ENCODE data around the gene NOS3. TPM values are rescaled to one million over a fixed set of nuclear protein-coding genes. Genes with fewer than 3 reads are reported as not detected.
A peak's percentile ranks its signal among the peaks of the same experiment; 100 is the strongest.

NOS3 gene
- total RNA-seq, 2 donors from 2014 or later, result 8.0 to 12.1 TPM

GRCh38 chr7:150977382-150978125 lies 13.3 kb upstream of the NOS3 start:
- Mint-ChIP-seq H3K27me3 (peaks cover 19% of the 10 kb centered on the region), H3K27ac (peak overlapping the region; percentile 33), H3K36me3 (ENCODE audit: low read depth) (no peaks in the 10 kb centered on the region), H3K4me1 (peaks cover 15% of the 10 kb centered on the region), H3K4me3 (peak overlapping the region; percentile 85), H3K9me3 (no peaks in the 10 kb centered on the region)
- no peak for ATAC-seq (replicated peaks)

GRCh38 chr7:150978126-150978789 lies 12.6 kb upstream of the NOS3 start, which contains the start of gene KCNH2:
KCNH2 (minus strand) TSS chr7:150978321; CDS start chr7:150977913, 408 bp downstream.
- H3K27me3 Mint-ChIP-seq, result peaks cover 19% of the 10 kb centered on the region
- peak within 1 kb of the TSS; percentile 33 for H3K27ac Mint-ChIP-seq
- no peaks in the 10 kb centered on the region for H3K9me3 Mint-ChIP-seq
- ATAC-seq (replicated peaks), result no peak
- peaks cover 15% of the 10 kb centered on the region for H3K4me1 Mint-ChIP-seq
- no peaks in the 10 kb centered on the region for H3K36me3 Mint-ChIP-seq (ENCODE audit: low read depth)
- peak within 1 kb of the TSS; percentile 85 for H3K4me3 Mint-ChIP-seq

- no peak for ATAC-seq (replicated peaks)
- Mint-ChIP-seq H3K27me3 (peaks cover 19% of the 10 kb centered on the region), H3K9me3 (no peaks in the 10 kb centered on the region), H3K27ac (no peak overlapping the region), H3K36me3 (ENCODE audit: low read depth) (no peaks in the 10 kb centered on the region), H3K4me3 (no peak overlapping the region), H3K4me1 (peaks cover 15% of the 10 kb centered on the region)
Measured at GRCh38 chr7:150979713-150980390, 11.0 kb upstream of the NOS3 start.

- Mint-ChIP-seq H3K4me1 (peaks cover 11% of the 10 kb centered on the region), H3K4me3 (no peak overlapping the region), H3K27me3 (peaks cover 19% of the 10 kb centered on the region), H3K27ac (no peak overlapping the region), H3K9me3 (no peaks in the 10 kb centered on the region), H3K36me3 (ENCODE audit: low read depth) (no peaks in the 10 kb centered on the region)
- ATAC-seq (replicated peaks), result no peak
Measured at GRCh38 chr7:150980663-150981062, 10.2 kb upstream of the NOS3 start.

- ATAC-seq (replicated peaks), result no peak
- Mint-ChIP-seq H3K9me3 (no peaks in the 10 kb centered on the region), H3K4me1 (peaks cover 11% of the 10 kb centered on the region), H3K4me3 (no peak overlapping the region), H3K36me3 (ENCODE audit: low read depth) (no peaks in the 10 kb centered on the region), H3K27ac (no peak overlapping the region), H3K27me3 (peaks cover 18% of the 10 kb centered on the region)
Measured at GRCh38 chr7:150981644-150982043, 9.2 kb upstream of the NOS3 start.

- no peak overlapping the region for H3K27ac Mint-ChIP-seq
- H3K4me3 Mint-ChIP-seq, result no peak overlapping the region
- peaks cover 11% of the 10 kb centered on the region for H3K27me3 Mint-ChIP-seq
- no peak for ATAC-seq (replicated peaks)
- H3K4me1 Mint-ChIP-seq, result peaks cover 6% of the 10 kb centered on the region
- no peaks in the 10 kb centered on the region for H3K36me3 Mint-ChIP-seq (ENCODE audit: low read depth)
- no peaks in the 10 kb centered on the region for H3K9me3 Mint-ChIP-seq
Measured at GRCh38 chr7:150982351-150982750, 8.5 kb upstream of the NOS3 start.

- H3K27ac Mint-ChIP-seq, result no peak overlapping the region
- H3K36me3 Mint-ChIP-seq (ENCODE audit: low read depth), result no peaks in the 10 kb centered on the region
- peaks cover 4% of the 10 kb centered on the region for H3K27me3 Mint-ChIP-seq
- H3K9me3 Mint-ChIP-seq, result no peaks in the 10 kb centered on the region
- peaks cover 8% of the 10 kb centered on the region for H3K4me1 Mint-ChIP-seq
- ATAC-seq (replicated peaks), result no peak
- H3K4me3 Mint-ChIP-seq, result no peak overlapping the region
Measured at GRCh38 chr7:150983893-150984368, 6.9 kb upstream of the NOS3 start.

GRCh38 chr7:150986099-150986512 lies 4.7 kb upstream of the NOS3 start:
- Mint-ChIP-seq H3K36me3 (ENCODE audit: low read depth) (no peaks in the 10 kb centered on the region), H3K27me3 (peaks cover 3% of the 10 kb centered on the region), H3K27ac (no peak overlapping the region), H3K9me3 (peaks cover 12% of the 10 kb centered on the region), H3K4me3 (no peak overlapping the region), H3K4me1 (peaks cover 14% of the 10 kb centered on the region)
- peak; percentile 70 for ATAC-seq (replicated peaks)

GRCh38 chr7:150986556-150986955 lies 4.3 kb upstream of the NOS3 start:
- no peak overlapping the region for H3K27ac Mint-ChIP-seq
- H3K4me1 Mint-ChIP-seq, result peaks cover 17% of the 10 kb centered on the region
- H3K4me3 Mint-ChIP-seq, result no peak overlapping the region
- no peak for ATAC-seq (replicated peaks)
- peaks cover 15% of the 10 kb centered on the region for H3K9me3 Mint-ChIP-seq
- peaks cover 3% of the 10 kb centered on the region for H3K27me3 Mint-ChIP-seq
- no peaks in the 10 kb centered on the region for H3K36me3 Mint-ChIP-seq (ENCODE audit: low read depth)

GRCh38 chr7:150988230-150989226 lies 2.3 kb upstream of the NOS3 start:
- H3K27me3 Mint-ChIP-seq, result no peaks in the 10 kb centered on the region
- no peaks in the 10 kb centered on the region for H3K36me3 Mint-ChIP-seq (ENCODE audit: low read depth)

GRCh38 chr7:150989456-150989855 lies 1.4 kb upstream of the NOS3 start:
- peaks cover 15% of the 10 kb centered on the region for H3K9me3 Mint-ChIP-seq
- no peak overlapping the region for H3K4me3 Mint-ChIP-seq
- no peaks in the 10 kb centered on the region for H3K36me3 Mint-ChIP-seq (ENCODE audit: low read depth)
- peaks cover 17% of the 10 kb centered on the region for H3K4me1 Mint-ChIP-seq
- no peak for ATAC-seq (replicated peaks)
- H3K27me3 Mint-ChIP-seq, result no peaks in the 10 kb centered on the region
- no peak overlapping the region for H3K27ac Mint-ChIP-seq

More at GRCh38 chr7:150988230-150989226, 2.3 kb upstream of the NOS3 start:
- Mint-ChIP-seq H3K4me3 (peak overlapping the region; percentile 53), H3K4me1 (peaks cover 17% of the 10 kb centered on the region), H3K27ac (peak overlapping the region; percentile 62), H3K9me3 (peaks cover 15% of the 10 kb centered on the region)
- peak; percentile 80 for ATAC-seq (replicated peaks)

- peak overlapping the region; percentile 66 for H3K27ac Mint-ChIP-seq
- no peaks in the 10 kb centered on the region for H3K36me3 Mint-ChIP-seq (ENCODE audit: low read depth)
Measured at GRCh38 chr7:150992051-150992640, 1.3 kb downstream of the NOS3 start.

GRCh38 chr7:150992833-150993302 lies 2.1 kb downstream of the NOS3 start:
- H3K4me3 Mint-ChIP-seq, result no peak overlapping the region
- H3K36me3 Mint-ChIP-seq (ENCODE audit: low read depth), result no peaks in the 10 kb centered on the region
- H3K9me3 Mint-ChIP-seq, result peaks cover 15% of the 10 kb centered on the region
- H3K27me3 Mint-ChIP-seq, result no peaks in the 10 kb centered on the region
- peaks cover 17% of the 10 kb centered on the region for H3K4me1 Mint-ChIP-seq
- ATAC-seq (replicated peaks), result no peak
- peak overlapping the region; percentile 66 for H3K27ac Mint-ChIP-seq

More at GRCh38 chr7:150992051-150992640, 1.3 kb downstream of the NOS3 start:
- ATAC-seq (replicated peaks), result no peak
- no peaks in the 10 kb centered on the region for H3K27me3 Mint-ChIP-seq
- no peak overlapping the region for H3K4me3 Mint-ChIP-seq
- H3K9me3 Mint-ChIP-seq, result peaks cover 15% of the 10 kb centered on the region
- peaks cover 17% of the 10 kb centered on the region for H3K4me1 Mint-ChIP-seq

Data from activated T-helper 17 cell treated with anti-CD3 and anti-CD28 coated beads, Interleukin-2, amount 50 U/mL, for 72 hours (primary cell).